NT2/D1 (cell line): ENCODE data around the gene DAD1.

Source experiments
- YY1 ChIP-seq: IDR thresholded peaks from 2 replicates; pipeline ENCODE4 v1.6.1; 2011; ENCODE audit not compliant: insufficient read length, insufficient read depth
- ZNF274 ChIP-seq: IDR thresholded peaks from 2 replicates; pipeline ENCODE4 v1.6.1; 2011; ENCODE audit warnings: mild to moderate bottlenecking, low read depth, low read length

DNA sequence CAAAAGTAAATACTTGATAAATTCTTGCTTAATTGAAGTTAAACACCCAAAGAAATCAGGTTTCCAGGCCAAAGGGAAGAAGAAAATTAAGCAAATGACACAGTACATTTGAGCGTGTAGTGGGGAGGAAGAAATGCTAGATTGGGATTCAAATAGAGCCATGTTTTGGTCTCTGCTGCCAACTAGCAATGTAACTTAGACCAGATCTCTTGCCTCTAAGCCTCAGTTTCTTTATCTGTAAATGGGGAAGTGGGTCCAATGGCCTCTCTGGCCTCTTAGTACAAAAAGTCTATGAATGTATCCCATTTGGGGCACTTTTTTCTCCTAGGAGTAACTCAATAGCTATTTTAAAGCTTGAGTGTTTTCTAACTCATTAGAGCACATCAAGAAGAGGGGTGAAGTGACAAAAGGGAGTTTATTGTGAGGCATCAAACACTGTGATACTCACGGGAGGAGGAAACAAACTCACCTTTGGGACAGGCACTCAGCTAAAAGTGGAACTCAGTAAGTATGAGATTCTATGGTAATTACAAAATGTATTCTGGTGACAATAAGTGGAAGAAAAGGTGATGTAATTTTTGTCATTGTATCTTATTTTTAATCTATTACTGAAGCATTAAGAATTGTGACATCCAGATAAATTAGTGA lies 55.8 kb downstream of the DAD1 start:
- no peak for TF ChIP-seq YY1
- TF ChIP-seq ZNF274 = no peak
